CD4-positive, alpha-beta T cell treated with Interleukin-17A for 1 hour (primary cell): ENCODE results near the gene ADAM11.
"Not testable (repeated sequence)": the region's sequence is repeated elsewhere in the genome, so short reads cannot be mapped to it uniquely, and the experiment has no call there.

Experiments
- DNase-seq: peaks from one replicate; pipeline ENCODE4 v3.0.0-alpha.2; 2020

Gene ADAM11

DNA sequence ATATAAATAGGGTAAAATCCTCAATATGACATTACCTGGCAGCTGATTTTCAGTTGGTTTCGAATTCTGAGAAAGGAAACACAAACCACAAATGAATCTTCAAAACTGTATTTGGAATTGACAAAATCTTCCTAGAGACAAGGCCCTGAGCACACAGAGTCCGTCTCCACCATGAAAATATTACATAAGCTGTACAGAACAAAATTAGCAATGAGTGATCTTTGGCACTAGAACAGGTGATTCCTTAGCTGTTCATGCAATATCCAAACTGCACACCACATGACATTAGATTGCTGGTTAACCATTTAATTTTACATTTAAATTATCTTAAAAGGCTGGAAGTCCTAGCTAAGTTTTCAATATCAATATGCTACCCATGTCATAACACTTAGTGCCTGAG lies 39.6 kb downstream of the ADAM11 start:
- DNase-seq = no peak

- no peak for DNase-seq
These were observed 43.1 kb downstream of the ADAM11 start for GRCh38 chr17:44801880-44802279.

- DNase-seq = no peak
These were observed 45.7 kb downstream of the ADAM11 start for GRCh38 chr17:44804302-44805089.

DNA sequence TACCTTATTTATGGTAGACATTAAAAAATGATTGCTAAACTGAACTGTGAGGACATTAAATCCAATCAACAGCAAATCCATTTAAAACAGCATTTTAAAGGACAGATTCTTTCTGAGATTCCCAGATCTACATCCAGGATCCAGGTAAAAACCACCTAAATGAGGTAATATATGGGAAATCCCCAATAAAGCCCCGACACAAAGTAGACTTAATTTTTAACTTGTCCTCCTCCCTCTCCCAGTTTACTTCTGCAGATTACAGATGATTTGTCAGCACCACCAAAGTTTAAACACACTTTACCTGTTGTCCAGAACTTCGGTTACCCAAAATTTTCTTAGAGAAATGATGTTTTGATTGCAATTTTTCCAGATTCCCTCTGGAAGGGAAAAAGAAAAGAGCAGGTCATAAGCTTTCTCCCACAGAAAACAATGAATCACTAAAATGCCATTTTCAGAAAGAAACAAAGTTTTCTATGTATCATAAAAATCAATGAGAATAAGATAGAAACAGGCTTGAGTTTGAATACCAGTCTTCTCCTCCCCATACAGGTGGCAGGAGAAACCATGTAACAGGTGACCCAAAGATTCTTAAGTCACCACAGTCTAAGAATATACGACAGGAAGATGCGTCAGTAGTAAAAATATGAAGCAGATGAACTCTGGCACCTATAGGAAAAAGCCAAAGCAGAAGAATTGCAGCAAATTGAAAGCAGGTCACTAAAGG lies 48.5 kb downstream of the ADAM11 start:
- no peak for DNase-seq

DNA sequence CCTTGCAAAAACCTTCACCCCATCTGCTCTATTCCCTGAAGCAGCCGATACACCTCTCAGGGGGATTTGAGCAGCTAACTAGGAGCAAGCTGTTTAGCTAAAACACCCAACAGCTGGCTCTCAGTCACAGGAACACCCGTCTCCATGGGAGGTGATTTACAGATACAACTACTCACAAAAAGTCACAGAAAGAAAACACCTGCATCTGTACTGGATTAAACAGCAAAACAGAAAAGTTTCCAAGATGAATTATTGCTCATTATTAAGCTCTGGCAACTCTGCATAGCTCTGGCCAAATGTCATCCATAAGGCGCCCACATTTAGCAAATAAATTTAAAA lies 49.0 kb downstream of the ADAM11 start:
- no peak for DNase-seq

DNA sequence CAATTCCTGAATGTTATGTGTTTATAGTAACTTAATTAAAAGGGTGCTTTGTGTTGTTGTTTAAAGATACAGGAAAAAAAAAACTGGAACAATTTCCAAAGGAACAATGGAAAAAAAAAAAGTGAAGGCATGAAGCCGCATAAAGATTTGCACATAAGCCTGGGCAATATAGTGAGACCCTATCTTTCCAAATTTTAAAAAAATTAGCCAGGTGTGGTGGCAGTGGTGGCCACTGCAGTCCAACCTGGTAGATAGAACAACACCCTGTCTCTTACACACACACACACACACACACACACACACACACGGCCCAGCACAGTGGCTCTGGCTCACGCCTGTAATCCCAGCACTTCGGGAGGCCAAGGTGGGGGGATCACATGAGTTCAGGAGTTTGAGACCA lies 49.4 kb downstream of the ADAM11 start:
- DNase-seq = no peak

GRCh38 chr17:44808656-44809388 lies 50.0 kb downstream of the ADAM11 start:
- not testable (repeated sequence) for DNase-seq

DNA sequence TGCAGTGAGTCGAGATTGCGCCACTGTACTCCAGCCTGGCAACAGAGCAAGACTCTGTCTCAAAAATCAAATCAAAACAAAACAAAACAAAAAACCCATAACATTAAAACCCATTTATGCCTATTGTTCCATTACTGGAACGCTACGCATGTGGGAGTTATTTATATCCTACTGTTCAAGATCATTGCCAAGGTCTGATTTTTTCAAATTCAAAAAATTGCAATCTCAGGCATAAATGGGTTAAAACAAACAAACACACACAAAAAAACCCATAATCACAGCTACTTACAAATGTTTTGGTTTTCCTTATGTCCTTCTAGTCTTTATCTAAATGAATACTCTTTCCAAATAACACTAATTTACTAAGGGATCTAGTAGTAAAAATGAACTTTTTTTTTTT lies 53.5 kb downstream of the ADAM11 start:
- no peak for DNase-seq

DNA sequence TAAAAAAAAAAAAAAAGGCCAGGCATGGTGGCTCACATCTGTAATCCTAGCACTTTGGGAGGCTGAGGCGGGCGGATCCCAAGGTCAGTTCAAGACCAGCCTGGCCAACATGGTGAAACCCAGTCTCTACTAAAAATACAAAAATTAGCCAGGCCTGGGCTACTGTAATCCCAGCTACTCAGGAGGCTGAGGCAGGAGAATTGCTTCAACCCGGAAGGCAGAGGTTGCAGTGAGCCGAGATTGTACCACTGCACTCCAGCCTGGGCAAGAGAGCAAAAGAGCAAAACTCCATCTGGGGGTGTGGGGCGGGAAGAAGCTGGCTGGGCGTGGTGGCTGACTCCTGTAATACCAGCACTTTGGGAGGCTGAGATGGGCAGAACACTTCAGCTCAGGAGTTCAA lies 59.7 kb downstream of the ADAM11 start:
- not testable (repeated sequence) for DNase-seq

DNA sequence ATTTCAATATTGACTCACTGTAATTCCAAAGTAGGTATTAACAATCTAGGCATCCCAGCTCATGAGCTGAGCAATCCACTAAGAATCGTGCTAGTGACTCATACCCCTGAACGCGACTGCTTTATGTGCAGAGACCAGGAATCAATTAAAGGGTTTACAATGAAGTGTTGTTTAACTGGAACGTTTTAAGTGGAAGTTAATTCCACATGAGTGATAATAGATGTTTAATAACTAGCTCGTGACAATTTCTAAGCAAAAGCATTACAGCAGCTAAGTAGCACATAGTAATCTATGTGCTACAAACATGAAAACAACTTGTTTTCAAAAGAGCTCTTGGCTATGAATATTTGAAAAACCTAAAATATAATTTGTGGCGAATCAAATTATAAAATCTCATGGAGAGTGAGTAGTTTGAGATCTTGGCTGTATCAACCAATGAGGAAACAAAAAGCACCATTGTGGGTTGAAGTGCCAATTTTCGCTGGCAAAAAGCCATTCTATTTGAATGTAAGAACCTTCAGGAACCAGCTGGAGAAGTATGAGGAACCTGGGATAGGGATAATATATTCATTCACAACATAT lies 61.9 kb downstream of the ADAM11 start:
- DNase-seq = no peak

GRCh38 chr17:44825236-44825635 lies 66.4 kb downstream of the ADAM11 start:
- not testable (repeated sequence) for DNase-seq

DNA sequence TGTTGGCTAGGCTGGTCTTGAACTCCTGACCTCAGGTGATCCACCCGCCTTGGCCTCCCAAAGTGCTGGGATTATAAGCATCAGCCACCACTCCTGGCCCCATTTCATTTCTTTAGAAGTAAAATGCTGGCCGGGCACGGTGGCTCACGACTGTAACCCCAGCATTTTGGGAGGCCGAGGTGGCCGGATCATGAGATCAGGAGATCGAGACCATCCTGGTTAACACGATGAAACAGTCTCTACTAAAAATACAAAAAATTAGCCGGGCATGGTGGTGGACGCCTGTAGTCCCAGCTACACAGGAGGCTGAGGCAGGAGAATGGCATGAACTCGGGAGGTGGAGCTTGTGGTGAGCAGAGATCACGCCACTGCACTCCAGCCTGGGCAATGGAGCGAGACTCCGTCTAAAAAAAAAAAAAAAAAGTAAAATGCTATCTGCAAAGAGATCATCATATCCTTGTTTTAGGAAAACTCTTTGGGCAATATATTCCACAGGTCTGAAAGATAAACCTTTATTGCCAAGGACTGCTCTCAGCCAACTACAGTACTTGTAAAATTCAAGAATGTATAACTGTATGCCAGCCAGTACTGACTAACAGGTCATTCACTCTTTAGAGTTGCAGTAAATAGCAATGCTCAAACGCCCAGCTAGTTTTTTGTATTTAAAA lies 67.5 kb downstream of the ADAM11 start:
- no peak for DNase-seq

DNA sequence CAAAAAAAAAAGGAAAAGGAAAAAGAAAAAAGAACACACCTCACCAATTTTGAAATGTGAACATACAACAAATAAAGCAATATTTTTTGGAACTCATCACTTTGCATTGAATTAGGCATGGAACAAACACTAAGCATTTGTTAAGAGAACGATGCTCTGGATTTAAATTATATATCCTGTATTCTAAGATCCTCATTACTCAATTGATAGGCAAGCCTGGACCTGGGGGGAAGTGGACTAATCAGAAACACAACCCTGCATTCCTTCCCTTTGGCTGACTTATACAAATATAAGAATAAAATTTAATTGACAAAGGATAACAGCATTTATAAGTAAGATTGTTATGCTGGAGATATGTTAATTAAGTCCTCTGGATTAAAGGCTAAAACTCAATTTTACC lies 69.1 kb downstream of the ADAM11 start:
- DNase-seq = no peak

DNA sequence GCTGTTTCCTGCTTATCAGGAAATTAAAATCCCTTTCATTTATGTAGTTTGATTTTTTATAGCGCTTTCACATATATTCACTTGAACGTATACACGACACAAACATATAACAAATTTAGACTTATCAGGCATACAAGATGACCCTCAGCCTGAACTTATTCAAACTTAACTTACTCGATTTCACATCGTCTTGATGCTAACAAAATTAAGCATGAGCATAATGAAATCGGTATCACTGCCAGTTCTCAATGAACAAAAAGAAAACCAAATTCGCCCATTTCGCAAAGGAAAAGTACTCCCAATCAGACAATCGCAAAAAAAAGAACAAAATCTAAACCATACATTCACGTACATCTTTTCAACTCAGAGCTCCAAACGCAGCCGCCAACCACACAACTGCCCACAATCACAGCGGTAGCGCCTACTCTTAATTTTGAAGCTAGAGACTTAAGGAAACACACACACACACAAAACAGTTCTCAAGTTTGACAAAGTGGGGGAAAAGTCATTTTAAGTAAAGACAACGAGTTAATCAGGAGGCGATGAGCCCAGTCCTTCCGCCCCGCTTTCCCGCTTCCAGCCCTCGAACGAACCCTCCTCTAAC lies 70.2 kb downstream of the ADAM11 start:
- DNase-seq = peak; percentile 25

DNA sequence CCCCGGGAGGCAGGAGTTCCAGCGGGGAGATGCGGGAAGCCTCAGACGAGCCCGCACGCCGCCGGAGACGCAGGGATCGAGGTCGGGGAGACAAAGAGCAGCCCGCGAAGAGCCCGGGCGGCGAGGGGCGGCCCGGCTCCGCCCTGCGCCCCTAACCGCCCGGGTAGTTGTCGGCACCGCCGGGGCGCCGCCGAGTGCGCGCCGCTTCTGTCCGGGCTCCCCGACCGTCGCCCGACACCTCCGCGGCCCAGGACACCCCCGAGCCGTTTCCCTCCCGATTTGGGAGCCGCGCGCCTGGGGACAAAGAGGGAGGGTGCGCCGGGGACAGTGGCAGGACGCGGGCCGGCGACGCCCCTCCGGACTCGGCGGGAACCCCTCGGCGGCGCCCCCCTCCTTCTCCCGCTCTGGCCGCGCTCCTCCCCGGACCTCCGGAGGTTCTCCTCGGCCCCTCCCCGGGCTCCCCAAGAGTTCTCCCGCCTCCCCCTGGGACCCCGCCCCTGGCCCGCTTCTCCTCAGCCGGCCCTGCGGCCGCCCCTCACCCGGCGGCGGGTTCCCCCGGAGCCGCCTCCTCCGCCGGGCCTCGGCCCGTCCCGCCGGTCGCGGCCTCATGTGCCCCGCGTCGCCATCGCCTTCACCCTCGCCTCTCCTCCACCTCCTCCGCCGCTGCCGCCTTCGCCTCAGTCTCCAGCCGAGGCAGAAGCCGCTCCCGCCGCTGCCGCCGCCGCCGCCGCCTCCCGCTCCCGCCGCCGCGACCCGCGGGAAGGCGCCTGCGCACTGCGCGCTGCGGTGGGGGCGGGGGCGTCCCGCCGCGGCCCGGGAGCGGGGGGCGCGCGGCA lies 71.0 kb downstream of the ADAM11 start, which contains the start of gene GJC1:
Gene GJC1, minus strand, starts transcription at position 765 of the 836 bp plus-strand sequence. CDS start 24,470 bp downstream, outside the sequence.
- no peak for DNase-seq

DNA sequence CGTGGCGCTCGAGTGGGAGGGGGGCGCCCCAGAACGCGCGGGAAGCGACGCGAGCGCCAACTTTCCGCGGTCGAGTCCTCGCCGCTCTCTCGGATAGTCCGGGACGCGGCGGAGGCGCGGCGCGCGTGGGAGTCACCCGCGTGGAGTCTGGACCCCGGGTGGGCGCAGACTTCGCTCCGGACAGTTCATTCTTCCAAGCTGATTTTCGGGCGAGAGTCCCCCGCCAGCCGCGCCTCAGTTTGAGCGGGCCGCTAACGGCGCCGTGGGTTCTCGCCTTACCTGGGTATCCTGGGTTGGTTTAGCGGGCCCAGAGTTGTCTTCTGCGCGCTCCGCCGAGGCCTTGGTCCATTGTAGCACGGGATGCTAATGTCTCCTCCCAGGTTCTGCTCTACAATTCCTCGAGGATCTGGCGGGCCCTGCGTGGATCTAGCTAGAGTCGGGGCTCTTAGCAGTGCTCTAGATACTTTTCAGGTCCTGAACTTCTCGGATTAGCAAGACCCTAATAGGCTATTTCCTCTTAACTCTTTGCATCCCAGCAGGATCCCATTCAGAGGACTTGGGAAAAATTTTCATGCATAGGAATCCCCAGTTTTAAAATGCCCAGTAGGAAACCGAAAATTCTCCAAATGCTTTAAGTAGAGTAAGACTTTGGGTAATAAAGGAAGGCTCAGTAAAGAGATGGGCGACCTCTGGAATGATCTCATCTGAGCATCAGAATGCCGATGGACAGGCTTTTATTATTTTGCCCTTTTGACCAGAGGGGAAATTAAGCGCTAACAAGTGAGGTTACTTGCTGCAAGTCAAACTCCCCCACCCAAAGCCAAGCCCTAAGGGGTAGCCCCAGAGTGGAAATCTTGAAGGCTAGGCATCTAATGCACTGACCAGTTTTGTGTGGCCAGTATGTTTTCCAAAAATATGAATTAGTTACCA lies 71.8 kb downstream of the ADAM11 start:
- DNase-seq = no peak

- DNase-seq = no peak
These were observed 72.6 kb downstream of the ADAM11 start for GRCh38 chr17:44831371-44831770.
